Common myeloid progenitor, CD34-positive (primary cell): Measurements from ENCODE around the gene PSD4.

Experiments used
- CTCF ChIA-PET: fragments of 350-600 bp; sonication (Branson Sonifier 250); formaldehyde crosslinking; loops from one replicate; lab custom pipeline; 2021; ENCODE audit warnings: antibody characterized with exemption; lab: Charles Lee
- POLR2A ChIA-PET: fragments of 350-600 bp; sonication (Branson Sonifier 250); formaldehyde crosslinking; loops from one replicate; lab custom pipeline; 2021; ENCODE audit warnings: antibody characterized with exemption; lab: Charles Lee
- DNase-seq, 3 donors: peaks; one replicate each; pipeline versions ENCODE4 v3.0.0 to v3.0.0-alpha.2; 2013
- H3K27ac ChIP-seq, 2 experiments: 1 replicate in 1 of 2; 2 replicates in 1 of 2; pipeline ENCODE4 v1.7.0; 2013; ENCODE audit warnings: inconsistent platforms in 2 of 2, low read length in 2 of 2, mild to moderate bottlenecking in 2 of 2, low read depth in 1 of 2, moderate library complexity in 1 of 2; ENCODE audit not compliant: severe bottlenecking in 2 of 2, insufficient read depth in 1 of 2, poor library complexity in 1 of 2
- H3K27me3 ChIP-seq, 5 experiments: replicated peaks in 2 of 5; 1 replicate in 3 of 5; 2 replicates in 2 of 5; pipeline versions ENCODE4 v1.6.1 to v1.7.0; 2013; ENCODE audit warnings: low read length in 4 of 5, mild to moderate bottlenecking in 2 of 5, moderate library complexity in 2 of 5, inconsistent platforms in 1 of 5; ENCODE audit not compliant: insufficient read depth in 5 of 5, control insufficient read depth in 4 of 5
- H3K36me3 ChIP-seq, 4 experiments: 1 replicate in 2 of 4; 2 replicates in 2 of 4; pipeline versions ENCODE4 v1.6.1 to v1.7.0; 2013; ENCODE audit warnings: low read length in 3 of 4, control low read depth in 1 of 4, mild to moderate bottlenecking in 1 of 4; ENCODE audit not compliant: control insufficient read depth in 4 of 4, insufficient read depth in 4 of 4
- H3K4me1 ChIP-seq, 4 experiments: 1 replicate in 3 of 4; 2 replicates in 1 of 4; pipeline versions ENCODE4 v1.6.1 to v1.7.1; 2013; ENCODE audit warnings: low read length in 3 of 4, mild to moderate bottlenecking in 3 of 4, control low read depth in 1 of 4, inconsistent platforms in 1 of 4, moderate library complexity in 1 of 4; ENCODE audit not compliant: control insufficient read depth in 4 of 4, insufficient read depth in 4 of 4; ENCODE audit errors: control extremely low read depth in 1 of 4
- H3K4me3 ChIP-seq, 7 experiments: 1 replicate in 4 of 7; 2 replicates in 3 of 7; pipeline versions ENCODE4 v1.5.1 to v1.7.0; 2013; ENCODE audit warnings: mild to moderate bottlenecking in 7 of 7, low read length in 6 of 7, moderate library complexity in 6 of 7, inconsistent platforms in 2 of 7, low read depth in 2 of 7, control low read depth in 1 of 7; ENCODE audit not compliant: insufficient read depth in 4 of 7, control insufficient read depth in 1 of 7; ENCODE audit errors: extremely low read depth in 1 of 7
- H3K9me3 ChIP-seq, 5 experiments: 1 replicate in 4 of 5; 2 replicates in 1 of 5; pipeline versions ENCODE4 v1.6.1 to v1.7.1; 2013; ENCODE audit warnings: low read length in 4 of 5, mild to moderate bottlenecking in 2 of 5, inconsistent platforms in 1 of 5, low read depth in 1 of 5, moderate library complexity in 1 of 5; ENCODE audit not compliant: control insufficient read depth in 4 of 5, insufficient read depth in 2 of 5; ENCODE audit errors: control extremely low read depth in 1 of 5
- WGBS: methylation state at CpG from one replicate; pipeline ENCODE4 v1.1.5; 2013; ENCODE audit not compliant: insufficient coverage; 5-methylcytosine and 5-hydroxymethylcytosine counted together

Gene PSD4

DNA sequence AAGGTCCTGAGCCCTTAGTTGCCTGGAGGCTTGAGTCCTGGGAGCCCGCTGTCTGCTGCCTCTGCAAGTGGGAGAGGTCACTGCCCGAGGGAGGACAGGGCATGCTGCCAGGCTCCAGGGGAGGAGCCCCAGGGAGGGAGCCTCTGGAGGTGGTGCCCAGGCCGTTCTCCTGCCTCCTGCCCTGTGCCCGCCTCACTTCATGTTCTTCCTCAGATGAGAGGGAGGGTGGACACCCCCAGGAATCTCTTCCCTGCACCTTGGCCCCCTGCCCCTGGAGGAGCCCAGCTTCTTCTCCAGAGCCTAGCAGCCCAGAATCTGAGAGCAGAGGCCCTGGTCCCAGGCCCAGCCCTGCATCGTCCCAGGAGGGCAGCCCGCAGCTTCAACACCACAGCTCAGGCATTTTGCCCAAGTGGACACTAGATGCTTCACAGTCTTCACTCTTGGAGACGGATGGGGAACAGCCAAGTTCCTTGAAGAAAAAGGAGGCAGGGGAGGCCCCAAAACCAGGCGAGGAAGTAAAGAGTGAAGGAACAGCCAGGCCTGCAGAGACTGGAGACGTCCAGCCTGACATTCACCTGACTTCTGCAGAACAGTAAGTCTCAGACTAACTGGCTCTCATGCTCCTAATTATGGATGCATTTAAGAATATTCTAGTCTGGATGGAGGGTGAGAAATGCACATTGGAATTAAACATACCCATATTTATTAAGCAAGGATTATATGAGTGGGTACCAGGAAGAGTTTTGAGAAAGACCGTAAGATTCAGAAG, 12.1 kb downstream of the PSD4 start:
- 89% methylated on average over 9 of the region's 10 CpGs for WGBS
- H3K9me3 ChIP-seq, result no peaks in the 10 kb centered on the region
- peaks cover 14 to 71% (median 43%) of the 10 kb centered on the region in 4 experiments for H3K36me3 ChIP-seq
- peaks cover 0 to 13% (median 12%) of the 10 kb centered on the region in 4 experiments for H3K4me1 ChIP-seq
- ChIA-PET POLR2A (no interaction called here), CTCF (interaction anchor here (1.6 to 1.9 kb wide), 3 partner anchors 11 to 51 kb away, joined by 3 to 7 read pairs (median 5); no protein-coding TSS in a partner anchor)
- H3K27ac ChIP-seq, result no peak overlapping the region
- no peak for DNase-seq
- no peak overlapping the region for H3K4me3 ChIP-seq
- no peaks in the 10 kb centered on the region for H3K27me3 ChIP-seq

DNA sequence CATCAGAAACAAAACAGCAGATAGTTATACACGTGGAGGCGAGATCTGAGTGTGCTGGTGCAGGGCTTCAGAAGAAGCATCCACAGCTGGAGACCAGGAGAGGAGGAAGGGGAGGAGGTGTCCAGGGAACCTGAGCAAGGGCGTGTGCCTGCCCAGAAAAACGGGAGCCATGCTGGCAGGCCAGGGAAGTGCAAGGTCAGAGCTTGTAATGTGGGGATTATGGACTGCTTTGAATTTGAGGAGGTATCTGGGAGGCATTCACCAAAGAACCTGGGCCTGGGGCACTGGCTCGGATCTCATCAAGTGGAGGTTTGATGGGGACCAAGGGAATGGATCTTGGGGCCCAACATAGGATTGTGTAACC, 12.6 kb downstream of the PSD4 start:
- ChIA-PET POLR2A (no interaction called here), CTCF (interaction anchor here (1.6 to 1.9 kb wide), 3 partner anchors 12 to 52 kb away, joined by 3 to 7 read pairs (median 5); no protein-coding TSS in a partner anchor)
- 98% methylated on average over 5 of the region's 5 CpGs for WGBS
- Histone ChIP-seq H3K36me3 (peaks cover 14 to 74% (median 46%) of the 10 kb centered on the region in 4 experiments), H3K27me3 (no peaks in the 10 kb centered on the region), H3K27ac (no peak overlapping the region), H3K4me1 (peaks cover 0 to 7% (median 7%) of the 10 kb centered on the region in 4 experiments), H3K4me3 (no peak overlapping the region), H3K9me3 (no peaks in the 10 kb centered on the region)
- DNase-seq, result no peak

DNA sequence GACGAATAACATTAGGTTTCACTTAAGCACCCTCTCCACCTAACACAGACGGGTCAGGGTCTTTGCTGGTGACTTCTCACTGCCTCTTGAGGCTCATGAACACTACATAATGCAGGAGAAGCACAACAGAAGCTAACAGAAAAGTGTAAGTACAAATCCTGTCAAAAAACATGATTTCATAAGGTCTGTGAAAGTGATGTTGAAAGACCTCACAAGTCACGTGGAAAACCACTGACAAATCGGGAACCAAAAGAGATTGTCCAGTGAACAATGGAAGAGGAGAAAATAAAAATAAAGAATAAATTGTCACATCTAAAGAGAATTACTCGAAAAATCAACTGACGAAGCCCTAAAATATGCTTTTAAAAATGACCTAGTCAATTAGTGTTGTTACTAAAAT, 14.0 kb downstream of the PSD4 start:
- no peaks in the 10 kb centered on the region for H3K27me3 ChIP-seq
- no peak for DNase-seq
- H3K9me3 ChIP-seq, result no peaks in the 10 kb centered on the region
- no peak overlapping the region for H3K4me3 ChIP-seq
- no peaks in the 10 kb centered on the region for H3K4me1 ChIP-seq
- ChIA-PET POLR2A (no interaction called here), CTCF (interaction anchor here (1.9 kb wide), 1 partner anchor 13 kb away, joined by 5 read pairs; no protein-coding TSS in a partner anchor)
- WGBS, result no CpG with 5 or more reads among the region's 6 CpGs
- H3K36me3 ChIP-seq, result peaks cover 15 to 74% (median 46%) of the 10 kb centered on the region in 4 experiments
- no peak overlapping the region for H3K27ac ChIP-seq

DNA sequence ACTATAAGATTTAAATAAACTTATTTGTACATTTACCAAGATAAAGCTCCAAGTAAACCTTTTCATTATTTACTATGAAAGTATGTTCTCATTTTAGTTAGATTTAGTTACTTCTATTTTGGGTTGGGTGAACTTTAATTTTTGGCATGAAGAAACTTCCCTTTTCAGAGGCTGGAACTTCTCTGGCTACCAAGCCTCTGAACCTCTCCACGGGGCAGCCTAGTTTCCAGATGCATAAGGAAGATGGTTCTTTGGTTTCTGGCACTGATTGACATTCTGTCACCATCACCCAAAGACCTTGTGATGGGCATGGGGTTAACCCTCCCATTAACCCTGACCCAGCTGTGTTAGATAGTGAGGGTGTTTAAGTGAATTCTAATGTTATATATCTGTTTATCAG, 17.1 kb downstream of the PSD4 start:
- peaks cover 17 to 73% (median 48%) of the 10 kb centered on the region in 4 experiments for H3K36me3 ChIP-seq
- POLR2A ChIA-PET, result interaction anchor here (1.2 kb wide), 1 partner anchor 15 kb away, joined by 3 read pairs; no protein-coding TSS in a partner anchor
- no peaks in the 10 kb centered on the region for H3K4me1 ChIP-seq
- DNase-seq, result no peak
- CTCF ChIA-PET, result interaction anchor here (1.3 to 18.0 kb wide), 8 partner anchors 8 to 54 kb away, joined by 4 to 286 read pairs (median 5); no protein-coding TSS in a partner anchor
- H3K27ac ChIP-seq, result no peak overlapping the region
- WGBS, result no CpG with 5 or more reads among the region's 1 CpG
- H3K4me3 ChIP-seq, result no peak overlapping the region
- H3K9me3 ChIP-seq, result no peaks in the 10 kb centered on the region
- no peaks in the 10 kb centered on the region for H3K27me3 ChIP-seq

DNA sequence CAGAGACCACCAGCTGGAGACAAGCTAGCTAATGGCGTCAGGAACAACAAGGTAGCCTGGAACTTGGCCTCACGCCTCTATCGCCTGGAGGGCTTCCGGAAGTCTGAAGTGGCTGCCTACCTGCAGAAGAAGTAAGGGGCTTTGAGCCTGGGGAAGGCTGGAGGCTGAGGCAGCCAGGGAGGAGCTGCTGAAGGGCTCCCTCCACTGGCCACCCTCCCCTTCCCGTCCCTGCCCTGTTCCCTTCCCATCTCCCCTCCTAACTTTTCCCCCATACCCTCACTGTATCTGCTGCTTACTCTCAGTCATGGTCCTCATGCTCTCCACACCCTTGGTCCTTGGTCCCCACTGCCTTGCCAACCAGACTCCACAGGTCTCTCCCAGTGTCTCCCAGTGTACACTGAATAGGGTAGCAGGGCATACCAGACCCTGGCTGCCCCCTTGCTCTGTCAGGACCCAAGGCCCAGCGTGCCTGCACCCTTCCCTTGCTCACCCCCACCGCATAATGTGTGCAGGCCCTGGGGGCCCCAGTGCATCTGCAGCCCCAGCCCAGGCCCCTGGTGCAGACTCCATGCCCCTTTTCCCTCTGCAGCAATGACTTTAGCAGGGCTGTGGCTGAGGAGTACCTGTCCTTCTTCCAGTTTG, 18.8 kb downstream of the PSD4 start:
- ChIA-PET POLR2A (no interaction called here), CTCF (interaction anchor here (1.0 to 18.0 kb wide), 6 partner anchors 11 to 113 kb away, joined by 3 to 286 read pairs (median 5); no protein-coding TSS in a partner anchor)
- Histone ChIP-seq H3K36me3 (peaks cover 11 to 74% (median 52%) of the 10 kb centered on the region in 4 experiments), H3K27me3 (no peaks in the 10 kb centered on the region), H3K27ac (no peak overlapping the region), H3K9me3 (no peaks in the 10 kb centered on the region), H3K4me1 (no peaks in the 10 kb centered on the region), H3K4me3 (no peak overlapping the region)
- DNase-seq, result no peak
- 100% methylated on average over 5 of the region's 7 CpGs for WGBS

DNA sequence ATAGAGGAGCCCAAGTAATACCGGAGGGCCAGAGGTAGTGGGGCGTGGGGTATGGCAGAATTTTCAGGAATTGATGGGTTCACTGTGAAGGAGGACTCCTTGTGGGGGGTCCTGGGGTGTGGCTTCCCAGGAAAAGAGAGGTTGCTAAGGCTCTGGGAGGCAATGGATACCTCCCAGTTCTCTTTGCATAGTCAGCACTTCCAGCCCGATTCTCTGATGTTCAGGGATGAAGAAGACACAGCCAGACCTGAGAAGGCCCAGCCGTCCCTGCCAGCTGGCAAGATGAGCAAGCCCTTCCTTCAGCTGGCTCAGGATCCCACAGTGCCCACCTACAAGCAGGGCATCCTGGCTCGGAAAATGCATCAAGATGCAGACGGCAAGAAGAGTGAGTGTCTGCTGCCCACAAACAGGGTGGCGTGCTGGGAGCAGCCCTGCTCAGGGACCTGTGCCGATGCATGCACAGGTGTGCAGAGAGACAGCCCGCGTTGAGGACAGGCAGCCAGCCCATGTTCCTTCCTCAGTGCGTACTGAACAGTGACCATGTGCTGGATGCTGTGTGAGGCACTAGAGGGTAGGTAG, 22.2 kb downstream of the PSD4 start:
- Histone ChIP-seq H3K27me3 (no peaks in the 10 kb centered on the region), H3K4me3 (no peak overlapping the region), H3K27ac (no peak overlapping the region), H3K9me3 (no peaks in the 10 kb centered on the region), H3K36me3 (peaks cover 12 to 90% (median 59%) of the 10 kb centered on the region in 4 experiments), H3K4me1 (peaks cover 0 to 6% (median 2%) of the 10 kb centered on the region in 4 experiments)
- ChIA-PET POLR2A (no interaction called here), CTCF (interaction anchor here (0.7 to 18.0 kb wide), 6 partner anchors 21 to 118 kb away, joined by 3 to 286 read pairs (median 5); partner anchors contain the start of gene PSD4)
- no peak for DNase-seq
- WGBS, result 97% methylated on average over 10 of the region's 11 CpGs
